A673 (cell line): Measurements from ENCODE around the gene CLNK. TPM values are rescaled to one million over a fixed set of nuclear protein-coding genes. Genes with fewer than 3 reads are reported as not detected.

ENCODE experiments used
- BruUV-seq: library from RNA; stranded (reverse); fragments of 400-500 nt; replicated peaks from 2 replicates; lab custom pipeline; 2021; lab: Mats Ljungman, UMichigan
- CTCF ChIA-PET: fragments of 300-600 bp; sonication (Branson Sonifier 250); formaldehyde crosslinking; loops from one replicate; lab custom pipeline; 2022; ENCODE audit warnings: antibody characterized with exemption; lab: Charles Lee
- POLR2A ChIA-PET: fragments of 300-600 bp; sonication (Branson Sonifier 250); formaldehyde crosslinking; loops from one replicate; lab custom pipeline; 2022; ENCODE audit warnings: antibody characterized with exemption; ENCODE audit not compliant: low non-redundant PET; lab: Charles Lee
- DNase-seq: peaks from one replicate; pipeline ENCODE4 v3.0.0-alpha.2; 2015; ENCODE audit warnings: low spot score
- H3K27ac ChIP-seq: fragments of 200-600 bp; sonication (generic); 2 replicates; pipeline ENCODE4 v1.5.1; 2016; ENCODE audit warnings: mixed run types, low read depth, mild to moderate bottlenecking, mixed read lengths, antibody characterized with exemption, low read length; ENCODE audit not compliant: poor library complexity, severe bottlenecking
- H3K27me3 ChIP-seq: fragments of 200-600 bp; sonication (generic); replicated peaks from 2 replicates; pipeline ENCODE4 v1.6.1; 2017; ENCODE audit warnings: mixed run types, low read depth, mild to moderate bottlenecking, mixed read lengths, antibody characterized with exemption, low read length; ENCODE audit not compliant: insufficient read depth, poor library complexity
- H3K36me3 ChIP-seq: fragments of 200-600 bp; sonication (generic); 2 replicates; pipeline ENCODE4 v1.6.1; 2016; ENCODE audit warnings: mixed run types, mild to moderate bottlenecking, mixed read lengths, antibody characterized with exemption, low read length; ENCODE audit not compliant: insufficient read depth, poor library complexity, severe bottlenecking
- H3K4me1 ChIP-seq: fragments of 200-600 bp; sonication (generic); 2 replicates; pipeline ENCODE4 v1.6.1; 2017; ENCODE audit warnings: mixed run types, mild to moderate bottlenecking, mixed read lengths, antibody characterized with exemption, low read length; ENCODE audit not compliant: insufficient read depth, poor library complexity, severe bottlenecking
- H3K4me3 ChIP-seq: fragments of 200-600 bp; sonication (generic); 2 replicates; pipeline ENCODE4 v1.5.1; 2016; ENCODE audit warnings: low read depth, mixed run types, mild to moderate bottlenecking, mixed read lengths, low read length; ENCODE audit not compliant: poor library complexity, severe bottlenecking
- H3K9me3 ChIP-seq: fragments of 200-600 bp; sonication (generic); 2 replicates; pipeline ENCODE4 v1.6.1; 2016; ENCODE audit warnings: mixed run types, low read depth, mild to moderate bottlenecking, mixed read lengths, antibody characterized with exemption, low read length; ENCODE audit not compliant: poor library complexity, severe bottlenecking
- EZH2 ChIP-seq: fragments of 200-600 bp; sonication (generic); IDR thresholded peaks from 2 replicates; pipeline ENCODE4 v1.6.1; 2017; ENCODE audit warnings: borderline replicate concordance, low read depth, mild to moderate bottlenecking, mixed read lengths, antibody characterized with exemption, low read length; ENCODE audit not compliant: poor library complexity, severe bottlenecking
- intact Hi-C: fragments of 100-400 bp; cut with micrococcal nuclease; formaldehyde crosslinking; loops from one replicate; pipeline ENCODE4 v1.10.0; 2022; ENCODE audit not compliant: unreplicated experiment
- total RNA-seq: library from RNA; stranded (reverse); gene quantifications from 2 replicates; pipeline ENCODE4 v1.2.3, GENCODE V29; 2021
- TF ChIP-seq, protein P1 (sequence below): fragments of 300-800, 200-600 bp; sonication (generic); conservative IDR thresholded peaks from 2 replicates; pipeline ENCODE4 v1.5.1; 2017; ENCODE audit warnings: low read depth, mild to moderate bottlenecking, antibody characterized with exemption, low read length, moderate library complexity, mixed read lengths

CLNK gene
- total RNA-seq, 1 experiment from 2014 or later = not detected

GRCh38 chr4:10460313-10461047 is 224.1 kb downstream of the CLNK start:
- Histone ChIP-seq H3K4me3 (no peak overlapping the region), H3K9me3 (peaks cover 8% of the 10 kb centered on the region), H3K4me1 (no peaks in the 10 kb centered on the region), H3K36me3 (no peaks in the 10 kb centered on the region), H3K27me3 (no peaks in the 10 kb centered on the region), H3K27ac (no peak overlapping the region)
- POLR2A ChIA-PET = interaction anchor here (0.7 kb wide), 1 partner anchor 51 kb away, joined by 3 read pairs; no protein-coding TSS in a partner anchor
- CTCF ChIA-PET = interaction anchor here (0.8 kb wide), 1 partner anchor 77 kb away, joined by 3 read pairs; no protein-coding TSS in a partner anchor
- intact Hi-C loops = no loop called here
- no peak for TF ChIP-seq EZH2
- TF ChIP-seq, protein P1, sequence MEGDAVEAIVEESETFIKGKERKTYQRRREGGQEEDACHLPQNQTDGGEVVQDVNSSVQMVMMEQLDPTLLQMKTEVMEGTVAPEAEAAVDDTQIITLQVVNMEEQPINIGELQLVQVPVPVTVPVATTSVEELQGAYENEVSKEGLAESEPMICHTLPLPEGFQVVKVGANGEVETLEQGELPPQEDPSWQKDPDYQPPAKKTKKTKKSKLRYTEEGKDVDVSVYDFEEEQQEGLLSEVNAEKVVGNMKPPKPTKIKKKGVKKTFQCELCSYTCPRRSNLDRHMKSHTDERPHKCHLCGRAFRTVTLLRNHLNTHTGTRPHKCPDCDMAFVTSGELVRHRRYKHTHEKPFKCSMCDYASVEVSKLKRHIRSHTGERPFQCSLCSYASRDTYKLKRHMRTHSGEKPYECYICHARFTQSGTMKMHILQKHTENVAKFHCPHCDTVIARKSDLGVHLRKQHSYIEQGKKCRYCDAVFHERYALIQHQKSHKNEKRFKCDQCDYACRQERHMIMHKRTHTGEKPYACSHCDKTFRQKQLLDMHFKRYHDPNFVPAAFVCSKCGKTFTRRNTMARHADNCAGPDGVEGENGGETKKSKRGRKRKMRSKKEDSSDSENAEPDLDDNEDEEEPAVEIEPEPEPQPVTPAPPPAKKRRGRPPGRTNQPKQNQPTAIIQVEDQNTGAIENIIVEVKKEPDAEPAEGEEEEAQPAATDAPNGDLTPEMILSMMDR = no peak
- BruUV-seq = no TSS peak
- no peak for DNase-seq

DNA sequence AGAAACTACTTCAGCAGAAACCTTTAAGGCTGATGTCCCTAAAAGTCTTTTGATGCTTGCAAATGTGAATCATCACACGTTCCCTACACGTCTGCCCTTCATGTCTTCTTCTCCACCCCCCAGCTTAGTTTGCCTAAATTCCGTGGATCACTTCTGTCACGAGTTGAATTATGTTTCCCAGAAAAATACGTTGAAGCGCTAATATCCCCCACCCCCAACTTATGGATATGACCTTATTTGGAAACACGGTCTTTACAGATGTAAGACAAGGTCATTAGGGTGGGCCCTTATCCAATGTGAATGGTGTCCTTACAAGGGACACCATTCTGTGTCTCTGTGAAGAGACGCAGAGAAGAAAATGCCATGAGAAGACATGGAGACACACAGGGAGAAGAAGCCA is 225.3 kb downstream of the CLNK start:
- BruUV-seq = no TSS peak

GRCh38 chr4:10458177-10458576 is 226.4 kb downstream of the CLNK start:
- H3K27ac ChIP-seq = no peak overlapping the region
- no TSS peak for BruUV-seq
- H3K9me3 ChIP-seq = peaks cover 8% of the 10 kb centered on the region
- TF ChIP-seq EZH2 = no peak
- TF ChIP-seq, protein P1 = no peak
- no peaks in the 10 kb centered on the region for H3K4me1 ChIP-seq
- CTCF ChIA-PET = no interaction called here
- intact Hi-C loops = no loop called here
- H3K4me3 ChIP-seq = no peak overlapping the region
- H3K27me3 ChIP-seq = no peaks in the 10 kb centered on the region
- H3K36me3 ChIP-seq = no peaks in the 10 kb centered on the region
- POLR2A ChIA-PET = interaction anchor here (0.6 kb wide), 1 partner anchor 115 kb away, joined by 4 read pairs; no protein-coding TSS in a partner anchor
- no peak for DNase-seq

More for the DNA sequence above, 225.3 kb downstream of the CLNK start:
- POLR2A ChIA-PET = no interaction called here
- H3K27me3 ChIP-seq = no peaks in the 10 kb centered on the region
- intact Hi-C loops = no loop called here
- TF ChIP-seq, protein P1 = no peak
- no peak for TF ChIP-seq EZH2
- H3K4me3 ChIP-seq = no peak overlapping the region
- CTCF ChIA-PET = no interaction called here
- no peaks in the 10 kb centered on the region for H3K4me1 ChIP-seq
- no peak overlapping the region for H3K27ac ChIP-seq
- H3K9me3 ChIP-seq = peaks cover 8% of the 10 kb centered on the region
- DNase-seq = no peak
- no peaks in the 10 kb centered on the region for H3K36me3 ChIP-seq
